Measurements from ENCODE around the gene C19orf85. TPM values are rescaled to one million over a fixed set of nuclear protein-coding genes. Genes with fewer than 3 reads are reported as not detected.

The C19orf85 gene
- polyA plus RNA-seq, result not detected
- long read RNA-seq, donor 1, result 0 reads
- long read RNA-seq, donor 2, result 0 reads
- long read RNA-seq, donor 3, result 0 reads
- long read RNA-seq, donor 4, result 0 reads
- long read RNA-seq, donor 5, result 0 reads
- long read RNA-seq, donor 6, result 0 reads
- long read RNA-seq, donor 7, result 0 reads
- long read RNA-seq, donor 8, result 0 reads
- long read RNA-seq, donor 9, result 0 reads
- long read RNA-seq, donor 10, result 0 reads
- long read RNA-seq, donor 11, result 0 reads

GRCh38 chr19:55464662-55465054 is at the start of gene C19orf85:
Gene C19orf85, minus strand, starts transcription at chr19:55464751. Its CDS starts 197 bp downstream, at chr19:55464554.
- WGBS (ENCODE audit: insufficient coverage, low lambda C conversion rate), result no CpG with 5 or more reads among the region's 14 CpGs
- H3K27me3 ChIP-seq (ENCODE audit: control insufficient read depth, insufficient read depth, low read length), result peaks cover 6% of the 10 kb centered on the region
- DNase-seq, result no peak
- H3K9me3 ChIP-seq (ENCODE audit: control insufficient read depth, low read depth, low read length), result no peaks in the 10 kb centered on the region
- peaks cover 24% of the 10 kb centered on the region for H3K4me1 ChIP-seq (ENCODE audit: control insufficient read depth, insufficient read depth, low read length)
- H3K4me3 ChIP-seq (ENCODE audit: low read length), result no peak within 1 kb of the TSS
- no peaks in the 10 kb centered on the region for H3K36me3 ChIP-seq (ENCODE audit: control insufficient read depth, insufficient read depth, low read length)
- no peak within 1 kb of the TSS for H3K27ac ChIP-seq (ENCODE audit: low read length)

DNA sequence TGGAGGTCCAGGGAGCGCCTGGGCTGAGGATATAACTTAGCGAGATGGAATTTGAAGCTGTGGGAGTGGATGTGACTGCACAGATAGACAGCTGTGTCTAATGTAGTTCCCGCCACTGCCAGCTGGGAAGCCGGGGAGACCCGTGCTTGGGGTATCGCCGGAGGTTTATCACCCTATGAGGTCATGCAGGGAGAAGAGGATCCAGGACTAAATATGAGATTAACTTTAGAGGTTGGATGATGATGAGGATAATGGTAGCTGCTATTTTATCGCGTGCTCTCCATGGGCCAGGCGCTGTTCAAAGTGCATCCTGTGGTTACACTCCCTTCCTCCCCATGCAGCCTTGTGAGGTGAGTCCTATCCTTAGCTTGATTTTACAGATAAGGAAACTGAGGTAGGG is 43.6 kb upstream of the C19orf85 start:
- Histone ChIP-seq H3K9me3 (ENCODE audit: control insufficient read depth, low read depth, low read length) (peaks cover 10% of the 10 kb centered on the region), H3K4me1 (ENCODE audit: control insufficient read depth, insufficient read depth, low read length) (peaks cover 4% of the 10 kb centered on the region), H3K36me3 (ENCODE audit: control insufficient read depth, insufficient read depth, low read length) (no peaks in the 10 kb centered on the region), H3K4me3 (ENCODE audit: low read length) (no peak overlapping the region), H3K27ac (ENCODE audit: low read length) (no peak overlapping the region), H3K27me3 (ENCODE audit: control insufficient read depth, insufficient read depth, low read length) (peaks cover 14% of the 10 kb centered on the region)
- no CpG with 5 or more reads among the region's 10 CpGs for WGBS (ENCODE audit: insufficient coverage, low lambda C conversion rate)
- DNase-seq, result no peak

DNA sequence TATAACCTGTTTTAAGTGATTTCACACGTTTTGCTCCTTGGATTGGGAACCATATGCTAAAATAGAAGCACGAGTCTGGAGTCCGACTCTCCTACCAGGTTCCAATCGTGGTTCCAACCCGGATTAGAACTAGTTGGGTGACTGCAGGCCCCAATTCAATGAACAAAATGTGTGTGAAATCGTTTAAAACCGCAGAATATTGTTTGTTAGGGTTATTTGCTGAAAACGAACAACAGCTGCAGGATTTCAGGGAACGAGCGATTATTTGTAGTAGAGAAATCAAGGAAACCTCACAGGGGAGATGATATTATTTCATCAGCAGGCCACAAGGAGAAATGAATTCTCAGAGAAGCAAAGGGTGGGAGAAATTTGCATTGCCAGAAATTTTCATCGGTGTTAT is 40.4 kb upstream of the C19orf85 start:
- Histone ChIP-seq H3K27me3 (ENCODE audit: control insufficient read depth, insufficient read depth, low read length) (peaks cover 5% of the 10 kb centered on the region), H3K9me3 (ENCODE audit: control insufficient read depth, low read depth, low read length) (peaks cover 10% of the 10 kb centered on the region), H3K4me3 (ENCODE audit: low read length) (no peak overlapping the region), H3K27ac (ENCODE audit: low read length) (no peak overlapping the region), H3K4me1 (ENCODE audit: control insufficient read depth, insufficient read depth, low read length) (peaks cover 4% of the 10 kb centered on the region), H3K36me3 (ENCODE audit: control insufficient read depth, insufficient read depth, low read length) (no peaks in the 10 kb centered on the region)
- 100% methylated on average over 1 of the region's 11 CpGs for WGBS (ENCODE audit: insufficient coverage, low lambda C conversion rate)
- no peak for DNase-seq

GRCh38 chr19:55504252-55504603 is 39.7 kb upstream of the C19orf85 start:
- no CpG with 5 or more reads among the region's 13 CpGs for WGBS (ENCODE audit: insufficient coverage, low lambda C conversion rate)
- Histone ChIP-seq H3K9me3 (ENCODE audit: control insufficient read depth, low read depth, low read length) (peaks cover 10% of the 10 kb centered on the region), H3K4me3 (ENCODE audit: low read length) (no peak overlapping the region), H3K36me3 (ENCODE audit: control insufficient read depth, insufficient read depth, low read length) (no peaks in the 10 kb centered on the region), H3K4me1 (ENCODE audit: control insufficient read depth, insufficient read depth, low read length) (peaks cover 4% of the 10 kb centered on the region), H3K27ac (ENCODE audit: low read length) (no peak overlapping the region), H3K27me3 (ENCODE audit: control insufficient read depth, insufficient read depth, low read length) (peaks cover 5% of the 10 kb centered on the region)
- DNase-seq, result no peak

DNA sequence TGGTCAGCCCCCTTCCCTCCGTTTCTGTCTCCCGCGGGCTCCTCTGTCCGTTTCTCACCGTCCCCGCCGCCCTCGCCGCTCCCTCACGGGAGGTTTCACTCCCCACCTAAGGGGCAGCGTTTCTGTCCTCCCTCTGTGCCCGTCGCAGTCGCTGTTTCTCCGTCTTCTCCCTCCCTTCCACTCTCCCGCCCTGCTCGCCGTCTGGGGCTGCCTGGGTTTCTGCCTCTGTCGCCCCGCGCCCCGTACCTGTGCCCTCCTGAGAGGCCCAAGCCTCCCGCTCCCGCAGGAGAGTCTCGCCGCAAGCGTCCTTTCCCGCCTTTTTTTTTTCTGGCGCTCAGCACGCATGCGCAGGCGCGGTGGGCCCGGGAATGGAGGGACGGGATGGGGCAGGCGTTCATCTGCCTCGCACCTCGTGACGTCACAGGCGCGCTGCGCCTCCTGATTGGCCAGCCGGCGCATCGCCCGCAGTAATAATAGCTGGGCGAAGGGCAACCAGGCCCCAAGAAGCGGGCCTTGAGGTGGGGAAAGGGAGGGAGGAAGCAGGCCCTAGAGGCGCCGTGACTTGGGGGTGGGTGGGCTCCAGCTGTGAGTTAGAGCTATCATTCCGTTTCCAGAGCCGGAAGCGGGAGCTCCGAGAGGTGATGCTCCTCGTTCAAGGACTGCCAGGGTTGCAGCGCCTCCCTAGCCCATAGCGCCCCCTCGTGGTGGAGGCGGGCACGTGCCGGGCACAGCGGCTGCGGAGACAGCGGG is 39.1 kb upstream of the C19orf85 start:
- peak; percentile 93 for DNase-seq
- Histone ChIP-seq H3K36me3 (ENCODE audit: control insufficient read depth, insufficient read depth, low read length) (no peaks in the 10 kb centered on the region), H3K27me3 (ENCODE audit: control insufficient read depth, insufficient read depth, low read length) (peaks cover 3% of the 10 kb centered on the region), H3K4me1 (ENCODE audit: control insufficient read depth, insufficient read depth, low read length) (peaks cover 4% of the 10 kb centered on the region), H3K9me3 (ENCODE audit: control insufficient read depth, low read depth, low read length) (peaks cover 10% of the 10 kb centered on the region), H3K4me3 (ENCODE audit: low read length) (peak overlapping the region; percentile 35), H3K27ac (ENCODE audit: low read length) (peak overlapping the region; percentile 26)
- WGBS (ENCODE audit: insufficient coverage, low lambda C conversion rate), result 16% methylated on average over 3 of the region's 64 CpGs

DNA sequence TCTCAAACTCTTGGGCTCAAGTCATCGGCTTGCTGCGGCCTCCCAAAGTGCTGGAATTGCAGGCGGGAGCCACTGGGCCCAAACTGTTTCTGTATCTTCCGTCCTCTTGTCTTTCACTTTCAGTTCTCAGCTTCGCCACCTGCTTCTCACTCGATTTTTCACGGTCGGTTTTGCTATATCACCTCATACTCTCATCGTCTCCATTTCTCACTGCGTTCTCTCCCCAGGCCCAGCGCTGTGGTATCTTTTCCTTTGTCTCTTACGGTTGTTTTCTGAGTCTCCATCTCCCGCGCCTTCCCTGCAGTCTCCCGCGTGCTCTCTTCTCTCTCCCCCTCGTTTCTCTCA is 38.6 kb upstream of the C19orf85 start:
- peaks cover 10% of the 10 kb centered on the region for H3K9me3 ChIP-seq (ENCODE audit: control insufficient read depth, low read depth, low read length)
- no peak overlapping the region for H3K4me3 ChIP-seq (ENCODE audit: low read length)
- peaks cover 3% of the 10 kb centered on the region for H3K27me3 ChIP-seq (ENCODE audit: control insufficient read depth, insufficient read depth, low read length)
- 79% methylated on average over 13 of the region's 17 CpGs for WGBS (ENCODE audit: insufficient coverage, low lambda C conversion rate)
- H3K36me3 ChIP-seq (ENCODE audit: control insufficient read depth, insufficient read depth, low read length), result no peaks in the 10 kb centered on the region
- DNase-seq, result no peak
- H3K27ac ChIP-seq (ENCODE audit: low read length), result no peak overlapping the region
- peaks cover 4% of the 10 kb centered on the region for H3K4me1 ChIP-seq (ENCODE audit: control insufficient read depth, insufficient read depth, low read length)

- H3K4me3 ChIP-seq (ENCODE audit: low read length), result no peak overlapping the region
- no peak for DNase-seq
- peaks cover 10% of the 10 kb centered on the region for H3K9me3 ChIP-seq (ENCODE audit: control insufficient read depth, low read depth, low read length)
- H3K27me3 ChIP-seq (ENCODE audit: control insufficient read depth, insufficient read depth, low read length), result peaks cover 3% of the 10 kb centered on the region
- H3K4me1 ChIP-seq (ENCODE audit: control insufficient read depth, insufficient read depth, low read length), result peaks cover 4% of the 10 kb centered on the region
- 93% methylated on average over 4 of the region's 9 CpGs for WGBS (ENCODE audit: insufficient coverage, low lambda C conversion rate)
- H3K36me3 ChIP-seq (ENCODE audit: control insufficient read depth, insufficient read depth, low read length), result no peaks in the 10 kb centered on the region
- no peak overlapping the region for H3K27ac ChIP-seq (ENCODE audit: low read length)
Observed at GRCh38 chr19:55502197-55502952, 37.8 kb upstream of the C19orf85 start.

GRCh38 chr19:55500368-55500952 is 35.9 kb upstream of the C19orf85 start:
- WGBS (ENCODE audit: insufficient coverage, low lambda C conversion rate), result no CpG with 5 or more reads among the region's 26 CpGs
- Histone ChIP-seq H3K27me3 (ENCODE audit: control insufficient read depth, insufficient read depth, low read length) (peaks cover 10% of the 10 kb centered on the region), H3K9me3 (ENCODE audit: control insufficient read depth, low read depth, low read length) (peaks cover 10% of the 10 kb centered on the region), H3K36me3 (ENCODE audit: control insufficient read depth, insufficient read depth, low read length) (no peaks in the 10 kb centered on the region), H3K4me1 (ENCODE audit: control insufficient read depth, insufficient read depth, low read length) (peaks cover 4% of the 10 kb centered on the region), H3K4me3 (ENCODE audit: low read length) (no peak overlapping the region), H3K27ac (ENCODE audit: low read length) (no peak overlapping the region)
- DNase-seq, result no peak

DNA sequence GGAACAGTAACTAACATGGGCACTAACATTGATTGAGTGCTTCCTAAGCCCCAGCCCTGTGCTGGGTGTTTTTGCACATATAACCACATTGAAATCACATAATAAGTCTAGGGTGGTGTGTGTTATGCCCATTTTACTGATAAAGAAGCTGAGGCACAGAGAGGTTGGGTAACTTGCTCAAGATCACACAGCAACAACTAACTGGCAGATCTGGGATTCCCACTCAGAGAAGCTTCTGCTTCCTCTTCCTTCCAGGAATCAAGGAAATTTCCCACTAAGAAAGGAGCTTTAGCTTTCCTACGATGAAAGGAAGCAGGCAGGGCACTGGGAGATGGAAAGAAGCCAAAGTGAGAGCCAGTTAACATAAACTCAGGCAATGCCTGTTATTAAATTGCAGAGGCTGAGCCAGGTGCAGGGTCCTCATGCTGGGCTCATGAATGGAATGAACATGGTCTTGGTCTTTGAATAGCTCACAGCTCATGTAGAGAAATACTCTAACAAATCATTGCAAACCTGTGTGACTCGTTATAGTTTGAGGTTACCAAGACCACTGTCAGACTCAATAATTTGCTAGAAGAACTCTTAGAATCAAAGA is 33.8 kb upstream of the C19orf85 start:
- H3K9me3 ChIP-seq (ENCODE audit: control insufficient read depth, low read depth, low read length), result peaks cover 1% of the 10 kb centered on the region
- no peak overlapping the region for H3K27ac ChIP-seq (ENCODE audit: low read length)
- DNase-seq, result no peak
- no peak overlapping the region for H3K4me3 ChIP-seq (ENCODE audit: low read length)
- peaks cover 21% of the 10 kb centered on the region for H3K27me3 ChIP-seq (ENCODE audit: control insufficient read depth, insufficient read depth, low read length)
- WGBS (ENCODE audit: insufficient coverage, low lambda C conversion rate), result no CpG with 5 or more reads among the region's 2 CpGs
- peaks cover under 1% of the 10 kb centered on the region for H3K4me1 ChIP-seq (ENCODE audit: control insufficient read depth, insufficient read depth, low read length)
- H3K36me3 ChIP-seq (ENCODE audit: control insufficient read depth, insufficient read depth, low read length), result no peaks in the 10 kb centered on the region

GRCh38 chr19:55497763-55498162 is 33.2 kb upstream of the C19orf85 start:
- Histone ChIP-seq H3K4me3 (ENCODE audit: low read length) (no peak overlapping the region), H3K36me3 (ENCODE audit: control insufficient read depth, insufficient read depth, low read length) (no peaks in the 10 kb centered on the region), H3K4me1 (ENCODE audit: control insufficient read depth, insufficient read depth, low read length) (no peaks in the 10 kb centered on the region), H3K27me3 (ENCODE audit: control insufficient read depth, insufficient read depth, low read length) (peaks cover 24% of the 10 kb centered on the region), H3K9me3 (ENCODE audit: control insufficient read depth, low read depth, low read length) (no peaks in the 10 kb centered on the region), H3K27ac (ENCODE audit: low read length) (no peak overlapping the region)
- no peak for DNase-seq
- WGBS (ENCODE audit: insufficient coverage, low lambda C conversion rate), result no CpG with 5 or more reads among the region's 13 CpGs

Measured in large intestine (tissue), 12 donors.